Skeletal muscle cell (primary cell): ENCODE results near the gene CEBPA.
"Not testable (repeated sequence)": the region's sequence is repeated elsewhere in the genome, so short reads cannot be mapped to it uniquely, and the experiment has no call there.

Experiments used
- DNase-seq: peaks from one replicate; pipeline ENCODE4 v3.0.0-alpha.2; 2010; ENCODE audit warnings: low read depth
- H3K4me3 ChIP-seq: 2 replicates; pipeline ENCODE4 v1.5.1; 2011; ENCODE audit warnings: low read depth, mild to moderate bottlenecking, control low read depth, low read length, moderate library complexity

Gene CEBPA

GRCh38 chr19:33302974-33303790 lies 848 bp upstream of the CEBPA start:
- no peak for DNase-seq
- peak overlapping the region; percentile 67 for H3K4me3 ChIP-seq

DNA sequence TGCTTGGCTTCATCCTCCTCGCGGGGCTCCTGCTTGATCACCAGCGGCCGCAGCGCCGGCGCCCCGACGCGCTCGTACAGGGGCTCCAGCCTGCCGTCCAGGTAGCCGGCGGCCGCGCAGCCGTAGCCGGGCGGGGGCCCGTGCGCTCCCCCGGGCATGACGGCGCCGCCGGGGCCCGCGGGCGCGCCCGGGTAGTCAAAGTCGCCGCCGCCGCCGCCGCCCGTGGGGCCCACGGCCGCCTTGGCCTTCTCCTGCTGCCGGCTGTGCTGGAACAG lies 497 bp downstream of the CEBPA start:
- H3K4me3 ChIP-seq = peak overlapping the region; percentile 67
- no peak for DNase-seq

DNA sequence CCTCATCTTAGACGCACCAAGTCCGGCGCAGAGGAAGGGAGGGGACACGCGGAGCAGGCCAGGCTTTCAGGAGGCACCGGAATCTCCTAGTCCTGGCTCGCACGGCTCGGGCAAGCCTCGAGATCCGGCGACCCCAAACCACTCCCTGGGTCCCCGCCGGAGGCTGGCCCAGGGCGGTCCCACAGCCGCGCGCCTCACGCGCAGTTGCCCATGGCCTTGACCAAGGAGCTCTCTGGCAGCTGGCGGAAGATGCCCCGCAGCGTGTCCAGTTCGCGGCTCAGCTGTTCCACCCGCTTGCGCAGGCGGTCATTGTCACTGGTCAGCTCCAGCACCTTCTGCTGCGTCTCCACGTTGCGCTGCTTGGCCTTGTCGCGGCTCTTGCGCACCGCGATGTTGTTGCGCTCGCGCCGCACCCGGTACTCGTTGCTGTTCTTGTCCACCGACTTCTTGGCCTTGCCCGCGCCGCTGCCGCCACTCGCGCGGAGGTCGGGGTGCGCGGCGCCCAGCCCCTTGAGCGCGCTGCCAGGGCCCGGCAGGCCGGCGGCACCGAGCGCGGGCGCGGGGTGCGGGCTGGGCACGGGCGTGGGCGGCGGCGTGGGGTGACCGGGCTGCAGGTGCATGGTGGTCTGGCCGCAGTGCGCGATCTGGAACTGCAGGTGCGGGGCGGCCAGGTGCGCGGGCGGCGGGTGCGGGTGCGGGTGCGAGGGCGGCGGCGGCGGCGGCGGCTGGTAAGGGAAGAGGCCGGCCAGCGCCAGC lies 1.0 kb downstream of the CEBPA start:
- no peak overlapping the region for H3K4me3 ChIP-seq
- DNase-seq = no peak

DNA sequence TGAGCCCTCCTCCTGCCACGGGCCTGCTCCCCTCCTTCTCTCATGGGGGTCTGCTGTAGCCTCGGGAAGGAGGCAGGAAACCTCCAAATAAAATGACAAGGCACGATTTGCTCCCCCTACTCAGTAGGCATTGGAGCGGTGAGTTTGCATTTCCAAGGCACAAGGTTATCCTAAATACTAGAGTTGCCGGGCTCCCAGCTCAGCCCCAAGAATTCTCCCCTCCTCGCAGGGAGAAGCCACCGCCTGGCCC lies 1.5 kb downstream of the CEBPA start:
- no peak for DNase-seq
- H3K4me3 ChIP-seq = no peak overlapping the region

GRCh38 chr19:33300009-33300893 lies 2.1 kb downstream of the CEBPA start:
- DNase-seq = no peak
- no peak overlapping the region for H3K4me3 ChIP-seq

DNA sequence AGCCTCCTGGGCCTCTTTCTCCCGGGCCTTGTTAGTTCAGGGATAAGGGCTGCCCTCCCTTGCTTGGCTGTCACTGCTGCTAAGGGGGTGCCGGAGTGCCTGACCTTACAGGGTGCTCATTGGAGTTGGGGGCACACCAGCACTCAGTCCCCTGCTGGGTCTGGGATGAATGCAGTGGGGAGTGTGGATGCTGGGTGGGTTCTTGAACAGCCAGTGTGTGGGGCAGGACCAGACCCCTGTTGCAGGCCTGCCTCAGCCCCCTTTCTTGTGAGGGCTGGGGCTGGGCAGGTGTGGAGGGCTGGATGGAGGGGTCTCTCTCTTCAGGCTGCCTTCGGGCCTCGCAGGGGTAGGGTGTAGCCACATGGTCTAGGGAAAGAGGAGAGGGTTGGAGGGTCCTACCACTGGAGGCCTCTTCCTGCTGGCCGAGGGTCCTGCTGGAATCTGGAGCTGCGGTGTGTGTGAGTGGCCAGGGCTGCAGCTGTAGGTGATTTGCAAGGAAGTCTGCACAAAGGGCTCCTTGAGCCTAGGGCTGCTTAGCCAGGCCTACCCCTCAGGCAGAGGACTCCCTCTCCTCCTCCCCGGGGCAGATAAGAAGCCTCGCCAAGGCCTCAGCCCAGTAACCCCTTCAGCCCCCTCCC lies 3.2 kb downstream of the CEBPA start:
- no peak overlapping the region for H3K4me3 ChIP-seq
- DNase-seq = no peak

- no peak for DNase-seq
- no peak overlapping the region for H3K4me3 ChIP-seq
Observed at GRCh38 chr19:33298146-33298911, 4.0 kb downstream of the CEBPA start.

DNA sequence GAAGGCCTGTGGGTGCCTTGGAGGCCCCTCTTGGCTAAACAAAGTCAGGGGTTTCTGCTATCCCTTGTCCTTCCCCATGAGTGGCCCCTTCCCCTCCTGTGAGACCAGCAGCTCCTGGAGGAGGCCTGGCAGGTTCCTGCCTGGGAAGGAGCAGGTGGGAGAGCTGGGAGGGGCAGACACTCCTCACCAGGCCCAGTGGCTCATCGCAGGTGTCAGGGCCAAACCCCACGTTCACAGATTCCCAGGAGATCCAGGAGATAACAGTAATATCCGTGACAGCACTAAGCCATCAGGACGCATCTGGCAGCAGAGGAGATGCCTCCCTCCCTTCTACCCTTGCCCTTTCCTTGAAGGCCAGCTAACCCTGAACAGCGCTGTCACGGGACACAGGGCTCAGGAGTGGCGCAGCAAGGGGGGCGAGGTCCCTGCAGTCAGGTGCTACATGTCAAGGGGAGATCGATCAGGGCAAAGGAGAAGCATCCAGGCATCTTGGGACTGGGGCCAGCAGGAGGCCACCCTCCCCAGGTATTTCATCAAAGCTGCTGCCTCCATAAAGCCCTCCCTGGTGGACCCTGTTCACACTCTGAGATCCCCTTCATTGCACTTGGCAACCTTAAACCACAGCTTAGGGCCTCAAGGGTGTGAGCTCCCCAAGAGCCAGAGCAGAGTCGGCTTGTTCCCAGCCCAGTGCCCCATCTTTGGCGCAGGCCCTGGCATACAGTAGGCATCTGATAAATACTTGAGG lies 4.8 kb downstream of the CEBPA start:
- H3K4me3 ChIP-seq = no peak overlapping the region
- DNase-seq = no peak

DNA sequence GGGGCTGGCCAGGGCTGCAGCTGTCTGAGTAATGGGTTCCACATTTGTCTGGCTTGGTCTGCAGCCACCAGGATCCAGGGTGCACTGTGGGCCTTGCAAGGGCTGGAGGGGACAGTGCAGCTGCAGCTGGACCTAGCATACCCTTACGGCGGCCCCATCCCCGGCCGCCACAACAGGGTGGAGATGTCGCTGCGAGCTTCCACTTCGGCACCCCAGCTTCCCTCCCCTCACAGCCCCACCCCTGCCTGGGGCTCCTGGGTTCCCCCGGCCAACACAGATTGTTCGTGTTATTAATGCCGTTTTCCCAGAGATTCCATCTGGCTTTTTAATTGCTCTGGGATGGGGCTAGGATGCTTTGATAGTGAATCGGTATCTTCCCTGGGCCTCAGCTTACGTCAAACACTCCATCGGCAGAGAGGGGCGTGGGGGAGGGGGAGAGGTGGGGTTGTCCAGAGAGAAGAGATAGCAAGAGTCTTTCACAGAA lies 5.8 kb downstream of the CEBPA start:
- H3K4me3 ChIP-seq = no peak overlapping the region
- no peak for DNase-seq

- DNase-seq = no peak
- H3K4me3 ChIP-seq = no peak overlapping the region
Observed at GRCh38 chr19:33295621-33296487, 6.5 kb downstream of the CEBPA start.

- DNase-seq, H3K4me3 ChIP-seq: not testable (repeated sequence)
Observed at GRCh38 chr19:33295046-33295445, 7.3 kb downstream of the CEBPA start.

GRCh38 chr19:33294058-33294798 lies 8.1 kb downstream of the CEBPA start:
- H3K4me3 ChIP-seq = no peak overlapping the region
- DNase-seq = no peak

GRCh38 chr19:33293255-33294057 lies 8.9 kb downstream of the CEBPA start:
- no peak overlapping the region for H3K4me3 ChIP-seq
- no peak for DNase-seq

GRCh38 chr19:33292595-33293254 lies 9.6 kb downstream of the CEBPA start:
- H3K4me3 ChIP-seq = no peak overlapping the region
- DNase-seq = no peak

- no peak for DNase-seq
- no peak overlapping the region for H3K4me3 ChIP-seq
Observed at GRCh38 chr19:33291623-33292534, 10.5 kb downstream of the CEBPA start.
